Measurements from ENCODE around the gene ADAMTS17. TPM values are rescaled to one million over a fixed set of nuclear protein-coding genes. Genes with fewer than 3 reads are reported as not detected.

The ADAMTS17 gene
- total RNA-seq, 1 experiment from 2014 or later: 4.2 TPM

DNA sequence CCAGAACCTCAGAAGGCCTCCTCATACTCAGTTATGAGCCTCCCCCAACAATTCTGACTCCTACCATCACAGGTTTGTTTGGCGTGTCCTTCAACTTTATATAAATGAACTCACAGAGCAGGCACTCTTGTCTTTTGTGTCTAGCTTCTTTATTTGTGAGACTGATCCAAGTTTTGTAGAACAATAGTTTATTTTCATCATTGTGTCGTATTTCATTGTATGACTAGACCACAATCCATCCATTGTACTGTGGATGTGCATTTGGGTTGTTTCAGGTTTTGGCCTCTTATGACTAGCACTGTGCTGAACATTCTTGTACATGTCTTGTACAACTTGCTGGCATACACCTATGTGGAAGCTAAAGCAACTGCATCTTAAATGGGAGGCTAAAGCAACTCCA, 315.7 kb downstream of the ADAMTS17 start:
- no peaks in the 10 kb centered on the region for H4K20me1 ChIP-seq (ENCODE audit: insufficient read depth)
- ChIA-PET CTCF (no interaction called here), POLR2A (no interaction called here), RAD21 (ENCODE audit: low non-redundant PET in 1 of 2, low total read pairs in 2 of 2, uncharacterized antibody in 2 of 2, unreplicated experiment in 2 of 2) (no interaction called here)
- intact Hi-C loops (cut with micrococcal nuclease): no loop called here
- H3K27ac ChIP-seq (ENCODE audit: low read depth, low read length): no peak overlapping the region
- no peak overlapping the region for H2AFZ ChIP-seq (ENCODE audit: low read depth, low read length, poor library complexity, severe bottlenecking)
- BruUV-seq (replicated peaks): no TSS peak
- TF ChIP-seq YY1 (IDR thresholded peaks at IDR 0.05; ENCODE audit: extremely low read depth, insufficient replicate concordance, low read depth, low read length): no peak
- TF ChIP-seq, protein P1, sequence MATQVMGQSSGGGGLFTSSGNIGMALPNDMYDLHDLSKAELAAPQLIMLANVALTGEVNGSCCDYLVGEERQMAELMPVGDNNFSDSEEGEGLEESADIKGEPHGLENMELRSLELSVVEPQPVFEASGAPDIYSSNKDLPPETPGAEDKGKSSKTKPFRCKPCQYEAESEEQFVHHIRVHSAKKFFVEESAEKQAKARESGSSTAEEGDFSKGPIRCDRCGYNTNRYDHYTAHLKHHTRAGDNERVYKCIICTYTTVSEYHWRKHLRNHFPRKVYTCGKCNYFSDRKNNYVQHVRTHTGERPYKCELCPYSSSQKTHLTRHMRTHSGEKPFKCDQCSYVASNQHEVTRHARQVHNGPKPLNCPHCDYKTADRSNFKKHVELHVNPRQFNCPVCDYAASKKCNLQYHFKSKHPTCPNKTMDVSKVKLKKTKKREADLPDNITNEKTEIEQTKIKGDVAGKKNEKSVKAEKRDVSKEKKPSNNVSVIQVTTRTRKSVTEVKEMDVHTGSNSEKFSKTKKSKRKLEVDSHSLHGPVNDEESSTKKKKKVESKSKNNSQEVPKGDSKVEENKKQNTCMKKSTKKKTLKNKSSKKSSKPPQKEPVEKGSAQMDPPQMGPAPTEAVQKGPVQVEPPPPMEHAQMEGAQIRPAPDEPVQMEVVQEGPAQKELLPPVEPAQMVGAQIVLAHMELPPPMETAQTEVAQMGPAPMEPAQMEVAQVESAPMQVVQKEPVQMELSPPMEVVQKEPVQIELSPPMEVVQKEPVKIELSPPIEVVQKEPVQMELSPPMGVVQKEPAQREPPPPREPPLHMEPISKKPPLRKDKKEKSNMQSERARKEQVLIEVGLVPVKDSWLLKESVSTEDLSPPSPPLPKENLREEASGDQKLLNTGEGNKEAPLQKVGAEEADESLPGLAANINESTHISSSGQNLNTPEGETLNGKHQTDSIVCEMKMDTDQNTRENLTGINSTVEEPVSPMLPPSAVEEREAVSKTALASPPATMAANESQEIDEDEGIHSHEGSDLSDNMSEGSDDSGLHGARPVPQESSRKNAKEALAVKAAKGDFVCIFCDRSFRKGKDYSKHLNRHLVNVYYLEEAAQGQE (IDR thresholded peaks at IDR 0.05; ENCODE audit: low read depth): no peak
- TF ChIP-seq, protein P2, sequence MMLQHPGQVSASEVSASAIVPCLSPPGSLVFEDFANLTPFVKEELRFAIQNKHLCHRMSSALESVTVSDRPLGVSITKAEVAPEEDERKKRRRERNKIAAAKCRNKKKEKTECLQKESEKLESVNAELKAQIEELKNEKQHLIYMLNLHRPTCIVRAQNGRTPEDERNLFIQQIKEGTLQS (IDR thresholded peaks at IDR 0.05): no peak
- TF ChIP-seq RAD21 (IDR thresholded peaks at IDR 0.05; ENCODE audit: low read depth): no peak
- no peak for TF ChIP-seq CBX3 (IDR thresholded peaks at IDR 0.05; ENCODE audit: low read depth)
- TF ChIP-seq, protein P3, sequence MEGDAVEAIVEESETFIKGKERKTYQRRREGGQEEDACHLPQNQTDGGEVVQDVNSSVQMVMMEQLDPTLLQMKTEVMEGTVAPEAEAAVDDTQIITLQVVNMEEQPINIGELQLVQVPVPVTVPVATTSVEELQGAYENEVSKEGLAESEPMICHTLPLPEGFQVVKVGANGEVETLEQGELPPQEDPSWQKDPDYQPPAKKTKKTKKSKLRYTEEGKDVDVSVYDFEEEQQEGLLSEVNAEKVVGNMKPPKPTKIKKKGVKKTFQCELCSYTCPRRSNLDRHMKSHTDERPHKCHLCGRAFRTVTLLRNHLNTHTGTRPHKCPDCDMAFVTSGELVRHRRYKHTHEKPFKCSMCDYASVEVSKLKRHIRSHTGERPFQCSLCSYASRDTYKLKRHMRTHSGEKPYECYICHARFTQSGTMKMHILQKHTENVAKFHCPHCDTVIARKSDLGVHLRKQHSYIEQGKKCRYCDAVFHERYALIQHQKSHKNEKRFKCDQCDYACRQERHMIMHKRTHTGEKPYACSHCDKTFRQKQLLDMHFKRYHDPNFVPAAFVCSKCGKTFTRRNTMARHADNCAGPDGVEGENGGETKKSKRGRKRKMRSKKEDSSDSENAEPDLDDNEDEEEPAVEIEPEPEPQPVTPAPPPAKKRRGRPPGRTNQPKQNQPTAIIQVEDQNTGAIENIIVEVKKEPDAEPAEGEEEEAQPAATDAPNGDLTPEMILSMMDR (IDR thresholded peaks at IDR 0.05 in 2 of 3, conservative IDR thresholded peaks at IDR 0.05 in 1 of 3; ENCODE audit: borderline replicate concordance in 1 of 3, insufficient read depth in 1 of 3, low read depth in 2 of 3, low read length in 2 of 3): no peak
- no peak for TF ChIP-seq EZH2phosphoT487 (IDR thresholded peaks at IDR 0.05; ENCODE audit: borderline replicate concordance)
- TF ChIP-seq TCF7L2 (IDR thresholded peaks at IDR 0.05; ENCODE audit: borderline replicate concordance, extremely low read depth, insufficient read depth, insufficient read length): no peak
- no peak for TF ChIP-seq JUND (IDR thresholded peaks at IDR 0.05)
- TF ChIP-seq, protein P4, sequence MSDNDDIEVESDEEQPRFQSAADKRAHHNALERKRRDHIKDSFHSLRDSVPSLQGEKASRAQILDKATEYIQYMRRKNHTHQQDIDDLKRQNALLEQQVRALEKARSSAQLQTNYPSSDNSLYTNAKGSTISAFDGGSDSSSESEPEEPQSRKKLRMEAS (IDR thresholded peaks at IDR 0.05): no peak
- no peak for TF ChIP-seq EZH2 (IDR thresholded peaks at IDR 0.05)
- TF ChIP-seq ZFX (IDR thresholded peaks at IDR 0.05): no peak
- no peak for TF ChIP-seq SP1 (IDR thresholded peaks at IDR 0.05; ENCODE audit: low read depth)
- TF ChIP-seq SIN3A (IDR thresholded peaks at IDR 0.05; ENCODE audit: low read depth): no peak
- TF ChIP-seq ZNF274 (IDR thresholded peaks at IDR 0.05; ENCODE audit: low read depth, low read length): no peak
- no peak for TF ChIP-seq FOSL1 (IDR thresholded peaks at IDR 0.05; ENCODE audit: low read depth)
- TF ChIP-seq POLR2A (IDR thresholded peaks at IDR 0.05; ENCODE audit: borderline replicate concordance, extremely low read depth, insufficient read depth, insufficient read length): no peak
- TF ChIP-seq SRF (IDR thresholded peaks at IDR 0.05; ENCODE audit: low read depth): no peak
- DNase-seq (ENCODE audit: low read depth, low spot score): no peak
- ATAC-seq: no peak
- no peak overlapping the region for H3K4me3 ChIP-seq (replicated peaks in 1 of 2; ENCODE audit: low read depth in 1 of 2, low read length in 2 of 2)
- no peaks in the 10 kb centered on the region for H3K27me3 ChIP-seq (ENCODE audit: insufficient read depth, low read length)
- peaks cover 3 to 15% of the 10 kb centered on the region in 2 experiments; a peak in 2 of 4 replicates for H3K9me3 ChIP-seq (ENCODE audit: control insufficient read depth in 1 of 2, insufficient read depth in 1 of 2, low read depth in 1 of 2, low read length in 2 of 2)
- no peaks in the 10 kb centered on the region for H3K36me3 ChIP-seq (ENCODE audit: control insufficient read depth in 1 of 2, insufficient read depth in 2 of 2, low read length in 2 of 2)
- no peaks in the 10 kb centered on the region for H3K4me1 ChIP-seq (ENCODE audit: control insufficient read depth in 1 of 2, insufficient read depth in 2 of 2, low read length in 2 of 2)
- no peak overlapping the region for H3K4me2 ChIP-seq (ENCODE audit: low read length)
- H3K9ac ChIP-seq (ENCODE audit: low read length): no peak overlapping the region
- H3K9me2 ChIP-seq (ENCODE audit: insufficient read depth): no peaks in the 10 kb centered on the region
- no peaks in the 10 kb centered on the region for H3K79me2 ChIP-seq (ENCODE audit: insufficient read depth, low read length)

All from HCT116 (cell line).